HG03521 (cell line): ENCODE results near the gene WASF2.
A peak's percentile ranks its signal among the peaks of the same experiment; 100 is the strongest.
"Not testable (repeated sequence)": the region's sequence is repeated elsewhere in the genome, so short reads cannot be mapped to it uniquely, and the experiment has no call there.

ENCODE experiments used
- ATAC-seq: cut with Tn5 transposase; IDR thresholded peaks from one replicate; pipeline ENCODE4 v1.9.1; 2021; ENCODE audit warnings: mild to moderate bottlenecking, moderate library complexity; ENCODE audit not compliant: unreplicated experiment

Gene WASF2

DNA sequence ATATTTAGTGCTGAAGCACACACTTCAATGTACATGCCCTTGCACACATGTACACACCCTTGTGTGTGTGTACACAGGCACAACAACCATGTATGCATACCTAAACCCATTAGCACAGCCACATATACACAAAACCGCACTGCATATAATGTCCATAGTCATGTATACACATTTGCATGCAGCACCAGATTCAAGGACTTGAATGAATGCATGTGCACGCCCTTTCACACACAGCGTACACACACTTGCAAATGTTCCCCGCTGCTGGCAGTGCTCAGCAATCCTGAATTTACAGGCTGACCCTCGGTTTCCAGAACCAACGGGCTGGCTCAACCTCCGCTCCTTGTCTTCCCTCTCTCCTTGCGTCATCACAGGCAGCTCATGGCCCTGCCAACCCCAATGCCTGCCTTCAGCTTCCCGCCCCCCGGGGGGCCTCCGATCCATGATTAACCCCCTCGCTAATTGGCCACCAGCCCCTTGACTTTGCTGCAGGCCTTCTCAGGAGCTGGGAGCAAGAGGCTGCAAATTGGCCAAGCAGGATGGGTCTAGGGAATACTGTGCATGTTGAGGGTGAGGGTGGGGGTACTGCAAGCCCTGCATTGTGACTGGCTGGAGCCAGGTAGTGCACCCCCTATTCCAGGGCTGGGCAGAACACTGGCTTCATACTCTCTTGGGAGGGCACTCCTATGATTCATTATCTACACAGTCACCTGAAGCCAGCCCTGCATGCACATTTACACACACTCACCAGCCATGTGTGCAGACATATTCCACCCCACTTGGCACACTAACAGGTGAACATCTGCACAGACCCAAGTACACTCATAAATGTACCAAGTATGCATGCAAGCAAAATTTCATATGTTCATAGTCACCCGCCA lies 89.6 kb downstream of the WASF2 start:
- no peak for ATAC-seq

DNA sequence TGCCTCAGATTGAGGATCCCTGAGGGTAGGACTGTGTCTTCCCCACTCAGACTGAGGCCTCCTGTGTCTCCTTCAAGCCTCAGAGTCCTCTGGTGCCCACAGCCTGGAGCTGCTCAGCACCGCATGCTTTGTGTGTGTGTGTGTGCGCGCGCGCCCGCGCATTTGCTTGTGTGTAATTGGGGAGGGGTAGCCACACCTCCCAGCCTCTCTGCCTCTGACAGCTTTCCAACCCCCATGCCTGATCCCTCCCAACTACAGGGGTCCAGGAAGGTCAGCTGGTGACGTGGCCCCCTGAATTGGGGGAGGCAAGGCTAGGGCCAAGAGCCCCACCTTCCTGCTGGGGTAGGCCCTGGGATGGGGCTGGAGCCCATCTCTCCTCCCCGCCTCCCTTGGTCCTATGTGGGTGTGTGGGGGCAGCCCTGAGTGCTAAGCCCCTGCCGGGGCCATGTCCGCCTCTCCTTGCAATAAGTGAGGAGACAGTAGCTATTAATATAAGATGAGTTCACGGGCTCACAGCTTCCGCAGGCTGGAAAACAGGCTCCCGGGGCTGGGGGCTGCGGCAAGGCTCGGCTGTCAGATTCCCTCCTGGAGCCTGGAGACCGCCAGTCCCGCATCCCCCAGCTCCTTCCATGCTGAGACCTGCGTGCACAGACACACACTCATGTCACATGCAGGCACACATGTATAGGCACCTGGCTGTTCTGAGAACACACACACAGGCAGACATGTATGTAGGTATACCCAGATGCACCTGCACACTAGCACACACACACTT lies 90.5 kb downstream of the WASF2 start:
- ATAC-seq, result no peak

DNA sequence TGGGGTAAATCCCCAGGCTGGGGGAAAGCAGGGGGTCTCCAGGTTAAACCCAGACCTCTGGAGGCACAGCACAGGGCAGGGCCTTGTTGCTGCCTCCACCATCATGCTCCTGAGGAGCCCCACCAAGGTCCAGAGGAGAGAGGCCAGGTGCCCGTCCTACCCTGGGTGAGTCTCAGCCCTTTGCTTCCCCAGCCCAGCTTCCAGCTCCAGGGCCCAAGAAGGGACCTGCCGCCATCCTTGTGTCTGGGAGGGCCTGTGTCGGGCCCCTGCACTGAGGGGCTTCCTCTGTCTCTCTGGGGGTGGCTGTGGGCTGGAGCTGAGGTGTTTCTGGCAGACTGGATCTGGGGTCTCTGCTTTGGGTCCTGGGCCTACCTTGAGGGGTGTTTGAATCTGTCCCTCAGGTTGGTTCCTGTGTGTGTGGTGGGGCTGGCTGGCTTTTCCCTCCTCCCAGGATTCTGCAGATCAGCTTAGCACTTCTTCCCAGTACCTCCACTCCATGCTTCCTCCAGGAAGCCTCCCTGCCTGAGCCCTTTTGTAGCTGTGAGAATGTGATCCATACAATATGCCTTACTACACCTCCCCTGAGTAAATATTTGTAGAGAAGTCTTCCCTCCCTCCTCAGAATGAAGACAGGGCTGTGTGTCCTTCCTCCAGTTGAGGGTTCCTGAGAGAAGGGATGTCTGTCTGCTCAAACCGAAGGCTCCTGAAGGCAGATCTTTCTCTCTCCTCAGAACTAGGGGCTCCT lies 91.4 kb downstream of the WASF2 start:
- no peak for ATAC-seq

DNA sequence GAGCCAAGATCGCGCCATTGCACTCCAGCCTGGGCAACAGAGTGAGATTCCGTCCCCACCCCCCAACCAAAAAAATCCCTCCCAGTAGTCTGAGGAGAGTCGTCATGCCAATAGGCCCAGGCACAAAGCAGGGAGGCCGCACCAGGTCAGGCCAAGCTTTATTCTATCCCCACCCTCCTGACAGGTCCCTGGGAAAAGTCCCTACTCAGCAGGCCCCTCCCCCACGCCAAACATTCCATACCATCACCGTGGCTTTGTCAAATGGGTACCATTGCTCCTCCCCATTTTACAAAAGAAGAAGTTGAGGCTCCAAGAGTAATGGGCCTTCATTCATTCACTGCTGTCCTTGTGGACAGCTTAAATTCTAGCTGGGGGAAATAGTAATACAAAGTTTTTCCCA lies 92.2 kb downstream of the WASF2 start:
- ATAC-seq, result no peak

DNA sequence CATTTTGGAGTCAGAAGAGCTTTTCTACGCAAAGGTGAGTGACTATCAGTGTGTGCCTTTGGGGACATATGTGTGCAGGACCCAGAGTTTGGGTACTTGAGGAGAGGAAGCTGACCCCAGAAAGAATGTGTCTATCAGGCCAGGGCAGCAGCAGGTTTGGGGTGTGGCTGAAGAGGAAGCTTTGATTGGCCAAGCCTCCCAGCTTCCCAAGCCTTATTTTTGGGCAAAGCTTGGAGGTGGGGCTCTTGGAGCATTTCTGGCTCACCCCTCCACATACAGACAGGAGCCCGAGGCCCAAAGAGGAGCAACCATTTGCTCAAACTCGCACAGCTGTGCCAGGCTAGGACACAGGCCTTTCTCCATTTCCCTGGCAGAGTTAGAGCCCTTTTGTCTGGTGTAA lies 92.9 kb downstream of the WASF2 start:
- ATAC-seq, result no peak

DNA sequence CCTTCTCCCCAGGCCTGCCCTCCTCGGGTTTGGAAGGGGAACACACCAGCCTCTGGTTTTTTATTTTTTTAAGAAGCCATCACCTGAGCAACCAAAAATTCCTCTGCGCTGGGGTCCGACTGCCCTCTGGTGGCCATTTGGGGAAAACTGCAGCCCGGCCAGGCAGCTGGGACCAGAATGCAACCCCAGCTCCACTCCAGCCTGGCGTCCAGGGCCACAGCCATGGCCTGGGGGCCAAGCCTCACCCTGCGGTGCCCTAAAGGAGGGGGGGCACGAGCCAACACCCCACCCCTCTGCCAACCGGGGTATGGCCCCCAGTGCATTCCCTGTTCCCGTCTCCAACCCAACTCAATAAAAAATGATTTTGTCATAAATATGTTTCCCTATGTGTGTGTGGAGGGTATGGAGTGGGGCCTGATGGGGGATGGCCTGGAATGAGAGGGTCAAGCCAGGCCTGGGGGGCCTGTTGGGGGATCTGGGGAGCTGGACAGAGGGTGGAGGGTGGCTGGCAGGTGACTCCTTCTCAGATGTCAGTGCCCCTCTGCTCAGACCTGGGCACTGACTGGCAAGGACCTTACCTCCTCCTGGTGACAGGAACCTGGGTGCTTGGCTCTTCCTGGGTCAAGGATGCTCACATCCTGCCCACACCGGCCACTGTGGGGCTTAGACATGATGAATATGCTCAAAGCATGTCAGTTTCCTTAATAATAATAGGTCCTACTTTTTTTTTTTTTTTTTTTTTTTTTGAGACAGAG lies 94.3 kb downstream of the WASF2 start:
- ATAC-seq, result no peak

DNA sequence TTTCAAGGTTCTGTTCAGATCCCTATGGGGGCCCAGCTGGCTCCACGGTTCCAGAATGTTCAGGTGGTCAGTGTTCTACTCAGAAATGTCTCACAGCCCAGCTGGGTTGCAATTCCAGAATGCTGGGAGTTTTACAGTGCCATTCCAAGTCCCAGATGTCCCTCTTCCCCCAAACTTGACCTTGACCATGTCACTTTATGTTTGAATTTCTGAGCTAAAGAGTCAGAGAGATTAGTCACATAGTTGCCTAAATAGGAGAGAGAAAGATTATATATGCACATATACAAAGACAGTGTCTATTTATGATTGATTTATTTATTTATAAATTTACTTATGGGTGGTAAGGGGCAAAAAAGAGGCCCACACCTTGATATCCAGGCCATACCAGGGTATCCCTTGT lies 95.0 kb downstream of the WASF2 start:
- no peak for ATAC-seq

DNA sequence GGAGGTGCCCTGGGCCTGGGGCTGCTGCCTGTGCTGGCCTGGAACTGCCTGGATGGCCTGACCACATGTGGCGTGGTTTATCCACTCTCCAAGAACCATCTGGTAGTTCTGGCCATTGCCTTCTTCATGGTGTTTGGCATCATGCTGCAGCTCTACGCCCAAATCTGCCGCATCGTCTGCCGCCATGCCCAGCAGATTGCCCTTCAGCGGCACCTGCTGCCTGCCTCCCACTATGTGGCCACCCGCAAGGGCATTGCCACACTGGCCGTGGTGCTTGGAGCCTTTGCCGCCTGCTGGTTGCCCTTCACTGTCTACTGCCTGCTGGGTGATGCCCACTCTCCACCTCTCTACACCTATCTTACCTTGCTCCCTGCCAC lies 95.7 kb downstream of the WASF2 start:
- no peak for ATAC-seq

DNA sequence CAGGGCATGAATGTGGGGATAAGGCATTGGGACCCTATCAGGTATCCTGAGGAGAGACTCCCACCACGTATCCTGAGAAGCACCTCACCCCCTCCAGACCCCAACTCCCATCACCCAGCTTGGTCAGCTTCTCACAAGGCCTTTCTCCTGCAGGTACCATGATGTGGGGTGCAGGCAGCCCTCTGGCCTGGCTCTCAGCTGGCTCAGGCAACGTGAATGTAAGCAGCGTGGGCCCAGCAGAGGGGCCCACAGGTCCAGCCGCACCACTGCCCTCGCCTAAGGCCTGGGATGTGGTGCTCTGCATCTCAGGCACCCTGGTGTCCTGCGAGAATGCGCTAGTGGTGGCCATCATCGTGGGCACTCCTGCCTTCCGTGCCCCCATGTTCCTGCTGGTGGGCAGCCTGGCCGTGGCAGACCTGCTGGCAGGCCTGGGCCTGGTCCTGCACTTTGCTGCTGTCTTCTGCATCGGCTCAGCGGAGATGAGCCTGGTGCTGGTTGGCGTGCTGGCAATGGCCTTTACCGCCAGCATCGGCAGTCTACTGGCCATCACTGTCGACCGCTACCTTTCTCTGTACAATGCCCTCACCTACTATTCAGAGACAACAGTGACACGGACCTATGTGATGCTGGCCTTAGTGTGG lies 96.2 kb downstream of the WASF2 start:
- ATAC-seq, result no peak

DNA sequence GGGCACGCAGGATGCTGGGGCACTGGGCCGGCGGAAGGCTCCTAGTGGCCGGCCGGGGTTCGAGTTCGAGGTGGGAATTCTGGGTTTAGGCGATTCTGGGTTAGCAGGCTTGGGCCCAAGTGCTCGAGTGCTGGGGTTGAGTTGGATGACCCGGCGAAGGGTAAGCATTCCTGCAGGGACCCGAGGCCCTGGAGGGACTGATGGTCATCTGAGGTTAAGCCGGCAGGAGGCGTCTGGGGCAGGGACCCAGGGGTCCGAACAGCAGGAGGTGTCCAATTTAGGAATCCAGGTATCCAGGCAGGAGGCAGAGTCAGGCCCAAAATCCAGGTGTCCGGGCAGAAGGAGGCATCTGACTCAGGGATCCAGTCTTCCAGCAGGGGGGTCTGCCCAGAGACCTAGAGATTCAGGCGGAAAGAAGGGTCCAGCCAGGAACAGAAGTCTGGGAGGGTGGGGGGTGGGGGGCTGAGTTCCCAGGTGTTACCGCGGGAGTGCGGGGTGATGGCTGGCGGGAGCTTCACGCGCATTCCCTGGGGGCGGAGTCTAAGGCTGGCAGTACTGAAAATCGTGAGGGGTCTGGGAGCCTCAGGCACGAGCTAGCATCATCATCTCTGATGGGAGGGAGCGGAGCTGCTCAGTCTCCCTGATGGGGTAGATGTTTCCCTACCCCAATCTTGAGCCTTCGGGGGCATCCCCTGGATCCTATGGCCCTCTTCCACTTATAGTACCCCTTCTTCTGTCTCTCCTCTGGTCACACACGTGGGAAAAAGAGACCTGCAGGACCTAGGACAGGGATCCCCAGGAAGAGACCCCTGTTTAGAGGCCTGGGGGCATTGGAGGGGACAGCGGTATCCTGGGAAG lies 97.0 kb downstream of the WASF2 start:
- no peak for ATAC-seq

DNA sequence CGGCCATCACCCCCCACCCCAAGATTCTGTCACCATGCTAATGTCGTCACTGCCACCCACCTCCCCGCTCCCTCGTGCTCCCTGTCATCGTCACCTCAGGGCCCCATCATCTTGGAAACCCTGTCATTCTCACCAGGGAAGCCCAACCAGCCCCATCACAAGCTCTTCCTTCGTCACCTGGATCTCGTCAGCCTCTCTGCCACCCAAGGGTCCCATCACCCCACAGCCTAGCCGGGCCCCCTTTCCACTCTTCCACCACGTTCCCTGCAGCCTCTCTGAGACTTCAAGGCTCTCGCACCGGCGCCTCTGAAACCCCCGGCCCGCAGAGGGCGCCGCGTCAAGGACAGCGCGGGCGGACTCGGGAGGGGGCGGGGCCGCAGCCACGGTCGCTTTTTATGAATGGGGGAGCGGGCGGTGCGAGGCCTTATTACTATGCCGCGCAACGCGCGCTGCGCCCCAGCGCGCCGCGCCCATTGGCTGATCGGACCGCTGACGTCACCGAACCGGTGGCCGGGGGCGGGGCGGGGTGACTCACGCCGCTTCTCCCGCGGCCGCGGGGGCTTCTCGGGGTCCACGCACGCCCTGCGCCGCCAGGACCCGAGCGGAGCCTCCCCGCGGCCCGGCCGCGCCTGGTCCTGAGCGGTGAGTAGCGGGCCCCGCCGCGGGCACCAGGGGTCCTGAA lies 97.7 kb downstream of the WASF2 start, which contains the start of gene GPR3:
Gene GPR3, plus strand, starts transcription at position 527 of the 682 bp plus-strand sequence. CDS start 1,177 bp downstream, outside the sequence.
- peak; percentile 63 for ATAC-seq

DNA sequence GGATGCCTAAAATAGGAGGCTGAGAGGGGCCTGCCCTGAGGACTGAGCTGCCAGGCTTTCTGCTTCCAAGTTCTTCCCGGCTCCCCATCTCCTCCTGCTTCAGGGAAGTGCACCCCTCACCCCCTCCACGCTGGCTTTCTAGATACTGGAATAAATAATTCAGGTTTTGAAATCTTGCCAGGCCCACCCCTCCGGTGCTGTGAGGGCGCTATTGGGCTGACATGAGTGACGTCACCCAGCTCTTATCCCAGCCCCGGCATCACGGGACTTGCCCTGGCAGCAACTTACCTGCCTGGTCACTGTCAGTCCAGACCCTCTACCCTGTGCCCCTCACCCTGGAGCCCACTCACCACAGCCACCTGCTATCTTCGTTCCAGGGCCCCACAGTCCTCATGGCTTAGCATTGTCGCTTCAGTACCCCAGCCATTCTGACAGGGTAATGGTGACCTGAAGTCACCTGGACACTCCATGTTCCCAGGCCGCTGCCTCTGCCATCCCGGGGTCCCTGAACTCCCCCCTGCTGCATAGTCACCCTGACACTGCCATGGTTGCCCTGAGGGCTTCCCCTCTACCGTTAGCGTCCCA lies 98.4 kb downstream of the WASF2 start:
- no peak for ATAC-seq

DNA sequence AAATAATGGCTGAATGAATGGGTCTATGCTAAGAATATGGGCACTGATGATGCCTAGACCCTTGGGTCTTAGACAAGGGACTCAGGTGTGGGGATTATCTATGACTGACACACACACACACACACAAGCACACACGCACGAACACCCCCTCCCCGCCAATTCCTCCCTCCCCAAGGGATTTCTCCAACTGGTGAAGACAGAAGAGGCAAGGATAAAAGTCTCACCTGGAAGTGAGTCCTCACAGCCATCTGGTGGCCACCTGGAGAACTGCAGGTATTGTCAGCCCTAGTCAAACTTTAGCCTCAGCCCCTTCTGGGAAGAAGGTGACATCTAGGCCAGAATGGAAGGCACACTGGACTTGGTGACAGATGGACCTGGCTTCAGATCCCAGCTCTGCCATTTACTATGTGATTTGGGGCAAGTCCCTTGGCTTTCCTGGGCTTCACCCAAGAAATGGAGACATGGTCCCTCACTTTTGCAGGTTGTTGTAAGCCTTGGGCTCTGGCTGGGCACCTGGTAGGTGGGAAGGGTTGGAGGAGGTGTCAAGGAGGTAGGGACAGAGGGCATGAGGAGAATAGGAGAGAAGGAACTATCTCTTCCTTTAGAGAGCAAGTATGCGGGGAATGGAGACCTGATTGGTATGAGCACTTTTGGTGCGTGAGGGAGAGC lies 101.5 kb downstream of the WASF2 start:
- ATAC-seq, result no peak

DNA sequence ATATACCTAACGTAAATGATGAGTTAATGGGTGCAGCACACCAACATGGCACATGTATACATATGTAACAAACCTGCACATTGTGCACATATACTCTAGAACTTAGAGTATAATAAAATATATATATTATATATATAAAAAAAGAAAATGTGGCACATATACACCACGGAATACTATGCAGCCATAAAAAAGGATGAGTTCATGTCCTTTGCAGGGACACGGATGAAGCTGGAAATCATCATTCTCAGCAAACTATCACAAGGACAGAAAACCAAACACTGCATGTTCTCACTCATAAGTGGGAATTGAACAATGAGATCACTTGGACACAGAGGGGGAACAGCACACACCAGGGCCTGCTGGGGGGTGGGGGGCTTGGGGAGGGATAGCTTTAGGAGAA lies 105.2 kb downstream of the WASF2 start:
- ATAC-seq, result not testable (repeated sequence)

DNA sequence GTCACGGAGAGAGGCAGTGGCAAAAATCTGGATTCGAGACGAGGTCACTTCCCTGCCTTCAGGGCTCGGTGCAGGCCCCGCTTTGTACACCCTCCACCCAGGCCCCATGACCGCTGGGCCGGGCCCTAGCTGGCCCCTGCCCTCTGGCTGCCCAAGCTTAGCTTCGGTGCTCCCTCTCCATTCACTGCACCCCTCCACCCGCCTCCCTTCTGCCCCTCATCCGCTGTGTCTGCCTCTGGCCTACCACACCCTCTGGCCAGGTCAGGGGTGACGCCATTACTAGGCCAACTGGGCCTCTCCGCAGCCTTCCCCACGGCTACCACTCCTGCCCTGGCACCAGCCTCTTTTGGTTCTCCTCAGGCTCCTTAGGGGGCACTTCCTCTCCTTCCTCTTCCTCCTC lies 106.3 kb downstream of the WASF2 start:
- no peak for ATAC-seq

DNA sequence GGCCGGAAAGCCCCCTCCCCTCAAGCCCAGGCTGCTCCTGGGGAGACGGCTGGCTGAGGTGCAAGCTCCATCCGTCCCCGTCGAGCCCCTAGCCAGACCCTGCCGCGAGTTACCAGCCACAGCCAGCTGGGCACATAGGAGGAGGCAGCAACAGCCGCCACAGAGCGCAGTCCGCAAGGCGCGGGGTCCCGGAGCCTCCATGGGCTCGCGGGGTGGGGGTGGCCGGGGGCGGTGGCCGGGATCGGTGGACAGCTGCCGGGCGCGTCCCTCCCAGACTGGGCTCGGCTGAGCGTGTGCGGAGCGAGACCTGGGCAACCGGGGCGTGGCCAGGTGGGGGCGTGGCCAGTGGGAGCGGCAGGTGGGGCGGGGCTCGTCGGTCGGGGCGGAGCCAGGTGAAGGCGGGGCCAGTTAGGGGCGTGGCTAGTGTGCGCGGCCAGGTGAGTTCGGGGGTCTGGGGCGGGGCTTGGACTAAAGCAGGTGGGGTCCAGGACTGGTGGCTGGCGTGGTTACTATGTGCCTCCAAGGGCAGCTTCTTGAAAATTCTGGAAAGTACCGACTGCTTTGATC lies 106.8 kb downstream of the WASF2 start, which contains the start of gene CD164L2:
Gene CD164L2, minus strand, starts transcription at position 295 of the 567 bp plus-strand sequence. Its CDS starts 94 bp downstream, at position 201.
- ATAC-seq, result no peak
